BJ (cell line): ENCODE data around the gene CYP4F2. TPM values are rescaled to one million over a fixed set of nuclear protein-coding genes. Genes with fewer than 3 reads are reported as not detected.
"Not testable (repeated sequence)": the region's sequence is repeated elsewhere in the genome, so short reads cannot be mapped to it uniquely, and the experiment has no call there.

Source experiments
- CTCF ChIA-PET: fragments of 350-600 bp; formaldehyde crosslinking; extraction: SDS; loops from one replicate; lab custom pipeline; 2021; ENCODE audit warnings: antibody characterized with exemption, inconsistent platforms; lab: Yijun Ruan, JAX
- POLR2A ChIA-PET: fragments of 300-600 bp; sonication (Branson Sonifier 250); formaldehyde crosslinking; extraction: SDS; loops from one replicate; lab custom pipeline; 2021; ENCODE audit warnings: antibody characterized with exemption; lab: Charles Lee
- DNase-seq: peaks from one replicate; pipeline ENCODE4 v3.0.0-alpha.2; 2011; ENCODE audit warnings: low read depth
- H3K27me3 ChIP-seq: 2 replicates; pipeline ENCODE4 v1.6.0; 2011; ENCODE audit warnings: low read length; ENCODE audit not compliant: control insufficient read depth, insufficient read depth
- H3K36me3 ChIP-seq: 2 replicates; pipeline ENCODE4 v1.5.1; 2011; ENCODE audit warnings: low read length; ENCODE audit not compliant: control insufficient read depth, insufficient read depth
- H3K4me3 ChIP-seq: 2 replicates; pipeline ENCODE4 v1.5.1; 2011; ENCODE audit warnings: low read depth, mild to moderate bottlenecking, control low read depth, low read length
- polyA plus RNA-seq: library from polyadenylated mRNA; depleted of rRNA; stranded (reverse); fragments of >200 nt; gene quantifications from 2 replicates; pipeline ENCODE4 v1.2.3, GENCODE V29; 2011
- TF ChIP-seq, protein P1 (sequence below): IDR thresholded peaks from 2 replicates; pipeline ENCODE4 v1.5.1; 2011; ENCODE audit warnings: low read depth, mild to moderate bottlenecking, control low read depth, inconsistent platforms, low read length, moderate library complexity; ENCODE audit not compliant: insufficient read depth

Gene CYP4F2
- polyA plus RNA-seq, 1 experiment: not detected

DNA sequence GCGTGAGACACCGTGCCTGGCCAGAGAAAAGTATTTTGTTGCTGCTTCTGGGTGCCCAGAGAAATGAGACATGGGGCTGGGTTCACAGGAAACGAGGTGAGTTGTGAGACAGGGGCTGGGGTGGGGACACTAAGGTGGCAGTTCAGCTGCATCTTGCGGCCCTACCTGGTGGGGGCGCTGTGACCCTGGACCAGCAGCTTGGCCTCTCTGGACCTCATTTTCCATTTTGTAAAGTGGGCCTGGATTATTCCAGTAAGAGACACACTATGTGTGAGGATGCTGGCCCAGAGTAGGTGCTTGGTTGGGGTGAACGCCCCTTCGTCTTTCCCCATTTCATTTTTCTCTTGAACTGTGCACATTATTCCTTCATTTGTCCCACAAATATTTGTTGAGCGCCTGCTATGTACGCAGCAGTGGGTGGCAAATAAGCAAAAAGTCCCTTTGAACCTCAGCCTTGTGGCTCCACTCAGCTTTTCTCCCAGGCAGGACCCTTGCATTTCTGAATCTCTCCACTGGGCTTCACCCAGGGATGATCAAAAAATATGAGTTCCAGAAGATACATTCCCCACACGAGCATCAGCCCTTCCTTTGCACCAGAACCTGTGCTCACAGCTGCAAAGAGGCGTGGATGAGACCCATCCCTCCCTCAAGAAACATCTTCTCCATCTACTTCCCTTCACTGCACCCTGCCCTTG, 55.9 kb downstream of the CYP4F2 start:
- ChIA-PET POLR2A (no interaction called here), CTCF (no interaction called here)
- DNase-seq: no peak
- H3K36me3 ChIP-seq: no peaks in the 10 kb centered on the region
- TF ChIP-seq, protein P1, sequence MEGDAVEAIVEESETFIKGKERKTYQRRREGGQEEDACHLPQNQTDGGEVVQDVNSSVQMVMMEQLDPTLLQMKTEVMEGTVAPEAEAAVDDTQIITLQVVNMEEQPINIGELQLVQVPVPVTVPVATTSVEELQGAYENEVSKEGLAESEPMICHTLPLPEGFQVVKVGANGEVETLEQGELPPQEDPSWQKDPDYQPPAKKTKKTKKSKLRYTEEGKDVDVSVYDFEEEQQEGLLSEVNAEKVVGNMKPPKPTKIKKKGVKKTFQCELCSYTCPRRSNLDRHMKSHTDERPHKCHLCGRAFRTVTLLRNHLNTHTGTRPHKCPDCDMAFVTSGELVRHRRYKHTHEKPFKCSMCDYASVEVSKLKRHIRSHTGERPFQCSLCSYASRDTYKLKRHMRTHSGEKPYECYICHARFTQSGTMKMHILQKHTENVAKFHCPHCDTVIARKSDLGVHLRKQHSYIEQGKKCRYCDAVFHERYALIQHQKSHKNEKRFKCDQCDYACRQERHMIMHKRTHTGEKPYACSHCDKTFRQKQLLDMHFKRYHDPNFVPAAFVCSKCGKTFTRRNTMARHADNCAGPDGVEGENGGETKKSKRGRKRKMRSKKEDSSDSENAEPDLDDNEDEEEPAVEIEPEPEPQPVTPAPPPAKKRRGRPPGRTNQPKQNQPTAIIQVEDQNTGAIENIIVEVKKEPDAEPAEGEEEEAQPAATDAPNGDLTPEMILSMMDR: no peak
- H3K27me3 ChIP-seq: no peaks in the 10 kb centered on the region
- no peak overlapping the region for H3K4me3 ChIP-seq

DNA sequence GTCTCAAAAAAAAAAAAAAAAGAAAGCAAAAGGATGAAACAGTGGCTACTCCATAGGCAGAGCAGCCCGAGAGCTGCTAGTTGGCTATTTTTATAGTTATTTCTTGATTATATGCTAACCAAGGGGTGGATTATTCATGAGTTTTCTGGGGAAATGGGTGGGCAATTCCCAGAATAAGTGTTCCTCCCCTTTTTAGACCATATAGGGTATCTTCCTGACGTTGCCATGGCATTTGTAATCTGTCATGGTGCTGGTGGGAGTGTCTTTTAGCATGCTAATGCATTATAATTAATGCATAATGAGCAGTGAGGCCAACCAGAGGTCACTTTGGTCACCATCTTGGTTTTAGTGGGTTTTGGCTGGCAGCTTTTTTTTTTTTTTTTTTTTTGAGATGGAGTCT, 57.0 kb downstream of the CYP4F2 start:
- ChIA-PET CTCF (interaction anchor here (0.6 kb wide), 1 partner anchor 202 kb away, joined by 3 read pairs; no protein-coding TSS in a partner anchor), POLR2A (no interaction called here)
- DNase-seq: no peak

DNA sequence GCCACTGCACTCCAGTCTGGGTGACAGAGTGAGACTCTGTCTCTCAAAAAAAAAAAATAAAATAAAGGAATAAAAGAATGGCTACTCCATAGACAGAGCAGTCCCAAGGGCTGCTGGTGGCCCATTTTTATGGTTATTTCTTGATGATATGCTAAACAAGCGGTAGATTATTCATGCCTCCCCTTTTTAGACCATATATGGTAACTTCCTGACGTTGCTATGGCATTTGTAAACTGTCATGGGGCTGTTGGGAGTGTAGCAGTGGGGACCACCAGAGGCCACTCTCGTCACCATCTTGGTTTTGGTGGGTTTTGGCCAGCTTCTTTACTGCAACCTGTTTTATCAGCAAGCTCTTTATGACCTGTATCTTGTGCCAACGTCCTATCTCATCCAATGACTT, 58.0 kb downstream of the CYP4F2 start:
- H3K27me3 ChIP-seq, CTCF ChIA-PET, POLR2A ChIA-PET, DNase-seq, H3K4me3 ChIP-seq, H3K36me3 ChIP-seq: not testable (repeated sequence)

More for the DNA sequence above, 57.0 kb downstream of the CYP4F2 start:
- no peak overlapping the region for H3K4me3 ChIP-seq
- TF ChIP-seq, protein P1: no peak
- H3K36me3 ChIP-seq: no peaks in the 10 kb centered on the region
- no peaks in the 10 kb centered on the region for H3K27me3 ChIP-seq

DNA sequence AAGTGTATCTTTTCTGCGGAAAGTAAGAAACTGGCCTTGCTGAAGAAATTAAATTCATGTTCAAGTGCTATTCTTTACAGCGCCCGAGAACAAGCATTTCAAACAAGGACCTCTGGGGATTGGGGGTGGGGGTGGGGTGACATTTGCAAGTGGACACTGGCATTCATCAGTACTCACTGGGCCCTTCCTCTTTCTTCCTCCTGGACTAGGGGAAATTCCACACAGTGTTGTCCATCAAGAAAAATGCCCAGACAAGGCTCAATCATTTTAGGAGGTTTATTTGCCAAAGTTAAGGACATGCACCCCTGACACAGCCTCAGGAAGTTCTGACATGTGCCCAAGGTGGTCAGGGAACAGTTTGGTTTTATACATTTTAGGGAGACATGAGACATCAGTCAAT, 59.5 kb downstream of the CYP4F2 start:
- TF ChIP-seq, protein P1: no peak
- H3K27me3 ChIP-seq: no peaks in the 10 kb centered on the region
- ChIA-PET CTCF (no interaction called here), POLR2A (no interaction called here)
- H3K36me3 ChIP-seq: no peaks in the 10 kb centered on the region
- H3K4me3 ChIP-seq: no peak overlapping the region
- no peak for DNase-seq

DNA sequence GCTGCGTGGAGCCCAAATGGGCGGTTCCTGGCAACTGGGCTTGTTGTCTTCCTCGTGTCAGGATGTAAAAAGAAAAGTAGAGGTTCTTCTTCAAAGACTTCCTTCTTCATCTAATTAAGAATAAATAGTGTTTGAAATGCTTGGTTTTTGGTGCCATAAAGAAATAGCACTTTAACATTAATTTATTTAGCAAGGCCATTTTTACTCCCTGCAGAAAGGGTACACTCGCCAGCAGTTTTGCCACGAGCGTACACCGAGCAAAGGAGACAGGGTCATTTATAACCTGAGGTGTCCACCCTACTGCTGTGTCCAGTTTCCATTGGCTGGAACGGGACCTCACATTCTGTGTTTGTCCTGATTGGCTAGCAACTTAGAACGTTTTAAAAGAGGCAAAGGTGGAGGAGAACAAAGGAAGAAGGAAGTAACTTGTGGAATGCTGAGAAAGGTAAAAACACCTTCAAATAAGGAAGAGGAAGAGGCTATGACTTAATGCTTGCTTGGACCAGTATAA, 60.6 kb downstream of the CYP4F2 start:
- no peak for DNase-seq
- Histone ChIP-seq H3K27me3 (no peaks in the 10 kb centered on the region), H3K4me3 (peak overlapping the region; percentile 96), H3K36me3 (no peaks in the 10 kb centered on the region)
- POLR2A ChIA-PET: no interaction called here
- TF ChIP-seq, protein P1: no peak
- CTCF ChIA-PET: no interaction called here
